K562 (cell line): ENCODE data around the gene LSS. TPM values are rescaled to one million over a fixed set of nuclear protein-coding genes. Genes with fewer than 3 reads are reported as not detected.

Source experiments
- CEBPG ChIP-seq, 3 experiments: fragments of 200-800 bp in 1 of 3; sonication (Bioruptor generic) in 1 of 3; sonication (generic) in 1 of 3; formaldehyde crosslinking in 1 of 3; IDR thresholded peaks in 2 of 3; conservative IDR thresholded peaks in 1 of 3; 2 replicates each; pipeline versions ENCODE4 v1.6.1 to v1.8.0; 2016 to 2022; ENCODE audit warnings: missing compliant biosample characterization in 2 of 3, missing genetic modification characterization in 2 of 3, mild to moderate bottlenecking in 1 of 3, missing genetic modification reagents in 1 of 3
- NFIC ChIP-seq: fragments of 450-650 bp; IDR thresholded peaks from 2 replicates; pipeline ENCODE4 v1.6.1; 2017; ENCODE audit warnings: mild to moderate bottlenecking, inconsistent platforms
- PHF8 ChIP-seq: fragments of 200-600 bp; sonication (generic); IDR thresholded peaks from 2 replicates; pipeline ENCODE4 v1.6.1; 2012; ENCODE audit warnings: mixed run types, mild to moderate bottlenecking, inconsistent platforms, low read length, moderate library complexity, borderline replicate concordance
- POU5F1 ChIP-seq: fragments of 150-350 bp; IDR thresholded peaks from 2 replicates; pipeline ENCODE4 v1.6.1; 2014; ENCODE audit warnings: borderline replicate concordance, low read length, low read depth, mild to moderate bottlenecking; ENCODE audit not compliant: partially characterized antibody
- U2AF2 ChIP-seq: fragments of 200-400 bp; formaldehyde crosslinking; optimal IDR thresholded peaks from 2 replicates; pipeline ENCODE3; 2017; ENCODE audit warnings: low read depth, mild to moderate bottlenecking, low read length
- ZBTB40 ChIP-seq, 2 experiments: fragments of 450-650 bp in 1 of 2; sonication (generic) in 1 of 2; formaldehyde crosslinking in 1 of 2; IDR thresholded peaks; 2 replicates each; pipeline versions ENCODE4 v1.7.1 to v1.9.0; 2016 to 2022; ENCODE audit warnings: inconsistent platforms in 1 of 2, mild to moderate bottlenecking in 1 of 2, missing genetic modification reagents in 1 of 2
- ZNF316 ChIP-seq: fragments of 450-650 bp; IDR thresholded peaks from 2 replicates; pipeline ENCODE4 v1.6.1; 2016
- polyA plus RNA-seq, 8 experiments: library from polyadenylated mRNA; depleted of rRNA in 4 of 8; stranded (reverse) in 5 of 8; unstranded in 3 of 8; fragments of >200 nt; fragmentation: Nextera tagmentation in 2 of 8; fragmentation: Illumina TruSeq in 1 of 8; extraction: Ambion mirVana in 2 of 8; extraction: Trizol in 1 of 8; gene quantifications; 2 replicates each; pipeline versions ENCODE4 v1.2.1 to v1.2.3, GENCODE V29; 2011 to 2014; ENCODE audit warnings: inconsistent platforms in 1 of 8, missing spikeins in 1 of 8
- total RNA-seq, 7 experiments: library from RNA; depleted of rRNA in 6 of 7; stranded (reverse); fragments of >200 nt in 6 of 7; fragmentation: Illumina TruSeq in 2 of 7; extraction: Trizol in 2 of 7; gene quantifications; 2 replicates each; pipeline versions ENCODE4 v1.2.1 to v1.2.3, GENCODE V29; 2011 to 2021; ENCODE audit warnings: low replicate concordance in 1 of 7

Gene LSS
- total and polyA plus RNA-seq, 9 of the 15 experiments (the other 6 are each of a cell fraction or from before 2014, with no cell fraction given), result 2.2 to 89.5 (median 37.4) TPM

- TF ChIP-seq ZBTB40 (IDR thresholded peaks at IDR 0.05) (no peak), ZBTB40 (CRISPR knock-in tag; IDR thresholded peaks at IDR 0.05) (no peak), U2AF2 (no peak), POU5F1 (no peak), ZNF316 (no peak), NFIC (peak; percentile 38), CEBPG (CRISPR knock-in tag; IDR thresholded peaks at IDR 0.05) (no peak), CEBPG (tag; conservative IDR thresholded peaks at IDR 0.05 in 1 of 2, IDR thresholded peaks at IDR 0.05 in 1 of 2) (peak in 1 of 2 experiments; percentile 37; a peak in 1 of 4 replicates), PHF8 (no peak)
Measured at GRCh38 chr21:46199436-46200373, 28.9 kb downstream of the LSS start (continued).
